Activated gamma-delta T cell treated with anti-CD3 and anti-CD28 coated beads, Interleukin-2, amount 50 U/mL, for 16 hours (primary cell): ENCODE results near the gene STK31.
"Not testable (repeated sequence)": the region's sequence is repeated elsewhere in the genome, so short reads cannot be mapped to it uniquely, and the experiment has no call there.

ENCODE experiments used
- DNase-seq: peaks from one replicate; pipeline ENCODE4 v3.0.0-alpha.2; 2020; ENCODE audit warnings: low read depth

STK31 gene

GRCh38 chr7:23791721-23792120 lies 81.7 kb downstream of the STK31 start:
- no peak for DNase-seq

GRCh38 chr7:23802720-23803397 lies 92.8 kb downstream of the STK31 start:
- DNase-seq = no peak

GRCh38 chr7:23804707-23805106 lies 94.7 kb downstream of the STK31 start:
- no peak for DNase-seq

- DNase-seq = no peak
These were observed 98.4 kb downstream of the STK31 start for GRCh38 chr7:23808421-23808820.

GRCh38 chr7:23810099-23810498 lies 100.1 kb downstream of the STK31 start:
- no peak for DNase-seq

GRCh38 chr7:23811540-23811939 lies 101.5 kb downstream of the STK31 start:
- no peak for DNase-seq

GRCh38 chr7:23828125-23828524 lies 118.1 kb downstream of the STK31 start:
- DNase-seq = not testable (repeated sequence)

- DNase-seq = not testable (repeated sequence)
These were observed 122.7 kb downstream of the STK31 start for GRCh38 chr7:23832733-23833132.

- DNase-seq = no peak
These were observed 123.4 kb downstream of the STK31 start for GRCh38 chr7:23833405-23833804.

- DNase-seq = not testable (repeated sequence)
These were observed 134.8 kb downstream of the STK31 start for GRCh38 chr7:23844837-23845236.

- no peak for DNase-seq
These were observed 142.1 kb downstream of the STK31 start for GRCh38 chr7:23852135-23852534.

- DNase-seq = no peak
These were observed 143.0 kb downstream of the STK31 start for GRCh38 chr7:23852988-23853387.

- DNase-seq = no peak
These were observed 153.3 kb downstream of the STK31 start for GRCh38 chr7:23863209-23863787.

GRCh38 chr7:23864973-23865372 lies 155.0 kb downstream of the STK31 start:
- DNase-seq = no peak

GRCh38 chr7:23873306-23873705 lies 163.3 kb downstream of the STK31 start:
- no peak for DNase-seq

GRCh38 chr7:23876526-23876925 lies 166.5 kb downstream of the STK31 start:
- not testable (repeated sequence) for DNase-seq
